GM12865 (cell line): Measurements from ENCODE around the gene TCF7L1.
"Not testable (repeated sequence)": the region's sequence is repeated elsewhere in the genome, so short reads cannot be mapped to it uniquely, and the experiment has no call there.

Source experiments
- DNase-seq: peaks from one replicate; pipeline ENCODE4 v3.0.0; 2010; ENCODE audit warnings: low read depth
- H3K4me3 ChIP-seq: 2 replicates; pipeline ENCODE4 v1.5.1; 2011; ENCODE audit warnings: mild to moderate bottlenecking, low read depth, low read length, control low read depth
- CTCF ChIP-seq: IDR thresholded peaks from 2 replicates; pipeline ENCODE4 v1.5.1; 2011; ENCODE audit warnings: low read length, control low read depth, low read depth, inconsistent platforms; ENCODE audit not compliant: insufficient read depth; ENCODE audit errors: missing control alignments

TCF7L1 gene

GRCh38 chr2:85324639-85325465, 191.7 kb downstream of the TCF7L1 start:
- H3K4me3 ChIP-seq = peak overlapping the region; percentile 60
- no peak for TF ChIP-seq CTCF
- DNase-seq = no peak

GRCh38 chr2:85325466-85325811, 192.2 kb downstream of the TCF7L1 start:
- TF ChIP-seq CTCF = no peak
- peak overlapping the region; percentile 60 for H3K4me3 ChIP-seq
- no peak for DNase-seq

GRCh38 chr2:85326406-85327159, 193.4 kb downstream of the TCF7L1 start:
- peak overlapping the region; percentile 60 for H3K4me3 ChIP-seq
- TF ChIP-seq CTCF = no peak
- DNase-seq = peak; percentile 75

- peak; percentile 80 for DNase-seq
- peak overlapping the region; percentile 60 for H3K4me3 ChIP-seq
Observed at GRCh38 chr2:85327160-85327821, 194.1 kb downstream of the TCF7L1 start.

GRCh38 chr2:85327822-85328617, 194.8 kb downstream of the TCF7L1 start, which contains the start of gene TGOLN2:
Gene TGOLN2 (minus strand): TSS chr2:85327989. CDS start chr2:85327962, 27 bp downstream.
- no peak for TF ChIP-seq CTCF
- peak within 1 kb of the TSS; percentile 60 for H3K4me3 ChIP-seq
- peak; percentile 96 for DNase-seq

More at GRCh38 chr2:85327160-85327821, 194.1 kb downstream of the TCF7L1 start:
- no peak for TF ChIP-seq CTCF

- TF ChIP-seq CTCF = no peak
- H3K4me3 ChIP-seq = no peak overlapping the region
- DNase-seq = no peak
Observed at GRCh38 chr2:85329181-85329651, 196.0 kb downstream of the TCF7L1 start.

GRCh38 chr2:85329701-85330100, 196.5 kb downstream of the TCF7L1 start:
- DNase-seq, H3K4me3 ChIP-seq: not testable (repeated sequence)
